HepG2 (cell line): Measurements from ENCODE around the gene ACADS. TPM values are rescaled to one million over a fixed set of nuclear protein-coding genes. Genes with fewer than 3 reads are reported as not detected.

Source experiments
- ATAC-seq: fragments of 200-7000 bp; cut with Tn5 transposase; 3 replicates; pipeline ENCODE4 v1.9.1; 2020; ENCODE audit warnings: mild to moderate bottlenecking, moderate library complexity
- BruUV-seq: library from RNA; stranded (reverse); fragments of 400-500 nt; replicated peaks from 2 replicates; lab custom pipeline; 2021; lab: Mats Ljungman, UMichigan
- CTCF ChIA-PET: fragments of 300-600 bp; formaldehyde crosslinking; extraction: SDS; loops from one replicate; lab custom pipeline; 2021; ENCODE audit warnings: low total read pairs, inconsistent platforms, low intra/inter-chr PET ratio; lab: Yijun Ruan, JAX
- POLR2A ChIA-PET: fragments of 350-600 bp; sonication (Branson Sonifier 250); formaldehyde crosslinking; loops from one replicate; lab custom pipeline; 2020; ENCODE audit warnings: antibody characterized with exemption, inconsistent platforms; lab: Yijun Ruan, JAX
- DNase-seq: peaks from one replicate; pipeline ENCODE4 v3.0.0-alpha.2; 2015; ENCODE audit warnings: low spot score
- FAIRE-seq: peaks from 3 replicates; lab custom pipeline; 2011; peaks lifted over from hg19 to GRCh38; lab: Jason Lieb, UNC
- H2AFZ ChIP-seq: one replicate; pipeline ENCODE4 v1.6.1; 2011; ENCODE audit warnings: low read length, inconsistent platforms
- H3K27ac ChIP-seq: fragments of 300-600 bp; 3 replicates; pipeline ENCODE4 v1.8.0; 2011; ENCODE audit warnings: mixed run types, mild to moderate bottlenecking, mixed read lengths, low read length, inconsistent platforms; ENCODE audit not compliant: insufficient read depth; ENCODE audit errors: extremely low read length
- H3K27me3 ChIP-seq, 2 experiments: fragments of 200-600 bp in 1 of 2; 2 replicates in 1 of 2; 3 replicates in 1 of 2; pipeline versions ENCODE4 v1.6.0 to v1.8.0; 2011; ENCODE audit warnings: low read length in 2 of 2, mild to moderate bottlenecking in 2 of 2, moderate library complexity in 2 of 2, inconsistent platforms in 1 of 2; ENCODE audit not compliant: insufficient read depth in 2 of 2, control insufficient read depth in 1 of 2
- H3K36me3 ChIP-seq, 2 experiments: fragments of 200-600 bp in 1 of 2; replicated peaks in 1 of 2; 2 replicates in 1 of 2; 3 replicates in 1 of 2; pipeline versions ENCODE4 v1.5.1 to v1.8.0; 2011; ENCODE audit warnings: low read length in 2 of 2, inconsistent platforms in 1 of 2; ENCODE audit not compliant: insufficient read depth in 2 of 2, control insufficient read depth in 1 of 2
- H3K4me1 ChIP-seq: 2 replicates; pipeline ENCODE4 v1.5.1; 2012; ENCODE audit warnings: low read length, inconsistent platforms; ENCODE audit not compliant: insufficient read depth
- H3K4me2 ChIP-seq: 2 replicates; pipeline ENCODE4 v1.6.0; 2011; ENCODE audit warnings: low read depth, low read length, inconsistent platforms
- H3K4me3 ChIP-seq, 3 experiments: fragments of 200-600 bp in 1 of 3; sonication (generic), shearing (Covaris generic) in 1 of 3; replicated peaks in 1 of 3; 2 replicates each; pipeline ENCODE4 v1.5.1; 2011 to 2016; ENCODE audit warnings: low read length in 3 of 3, inconsistent platforms in 2 of 3, low read depth in 2 of 3, mild to moderate bottlenecking in 2 of 3, control low read depth in 1 of 3, mixed read lengths in 1 of 3; ENCODE audit not compliant: insufficient read depth in 1 of 3
- H3K79me2 ChIP-seq: one replicate; pipeline ENCODE4 v1.6.1; 2011; ENCODE audit warnings: low read length, inconsistent platforms; ENCODE audit not compliant: insufficient read depth
- H3K9ac ChIP-seq: 2 replicates; pipeline ENCODE4 v1.6.0; 2011; ENCODE audit warnings: mild to moderate bottlenecking, low read depth, low read length, inconsistent platforms; ENCODE audit not compliant: insufficient read depth
- H3K9me3 ChIP-seq: 2 replicates; pipeline ENCODE4 v1.5.1; 2012; ENCODE audit warnings: mild to moderate bottlenecking, low read length
- H4K20me1 ChIP-seq: 2 replicates; pipeline ENCODE4 v1.6.0; 2011; ENCODE audit warnings: inconsistent platforms, mild to moderate bottlenecking, low read length, moderate library complexity; ENCODE audit not compliant: insufficient read depth
- BCL6 ChIP-seq: IDR thresholded peaks from 2 replicates; pipeline ENCODE4 v1.6.1; 2016; ENCODE audit warnings: missing genetic modification reagents, missing compliant biosample characterization
- CEBPB ChIP-seq: IDR thresholded peaks from 2 replicates; pipeline ENCODE4 v1.6.1; 2011; ENCODE audit warnings: low read depth, low read length, improper control_type of control experiment, borderline replicate concordance
- CENPX ChIP-seq: sonication (generic); formaldehyde crosslinking; IDR thresholded peaks from 2 replicates; pipeline ENCODE4 v1.9.0; 2021; ENCODE audit warnings: mild to moderate bottlenecking, missing genetic modification reagents, moderate library complexity
- ELF1 ChIP-seq: sonication (generic); formaldehyde crosslinking; IDR thresholded peaks from 2 replicates; pipeline ENCODE4 v1.4.0; 2020; ENCODE audit warnings: missing genetic modification reagents
- HMG20A ChIP-seq: IDR thresholded peaks from 2 replicates; pipeline ENCODE4 v1.6.1; 2016; ENCODE audit warnings: borderline replicate concordance
- HNRNPUL1 ChIP-seq: fragments of 200-400 bp; formaldehyde crosslinking; IDR thresholded peaks from 2 replicates; pipeline ENCODE4 v1.6.1; 2017; ENCODE audit warnings: low read depth, mild to moderate bottlenecking, low read length, moderate library complexity
- KDM5B ChIP-seq: sonication (generic); formaldehyde crosslinking; IDR thresholded peaks from 2 replicates; pipeline ENCODE4 v1.4.0; 2020; ENCODE audit warnings: missing genetic modification reagents, mild to moderate bottlenecking, borderline replicate concordance
- NR2F2 ChIP-seq: IDR thresholded peaks from 2 replicates; pipeline ENCODE4 v1.6.1; 2012; ENCODE audit warnings: low read depth, inconsistent platforms, borderline replicate concordance
- RBFOX2 ChIP-seq: fragments of 200-400 bp; formaldehyde crosslinking; IDR thresholded peaks from 2 replicates; pipeline ENCODE4 v1.6.1; 2017; ENCODE audit warnings: low read depth, mild to moderate bottlenecking, low read length
- SAP130 ChIP-seq: IDR thresholded peaks from 2 replicates; pipeline ENCODE4 v1.6.1; 2016; ENCODE audit warnings: low read depth
- SIX1 ChIP-seq: sonication (generic); formaldehyde crosslinking; IDR thresholded peaks from 2 replicates; pipeline ENCODE4 v1.4.0; 2020; ENCODE audit warnings: missing genetic modification reagents, borderline replicate concordance
- SNRNP70 ChIP-seq: fragments of 200-400 bp; formaldehyde crosslinking; IDR thresholded peaks from 2 replicates; pipeline ENCODE4 v1.6.1; 2017; ENCODE audit warnings: mild to moderate bottlenecking, low read depth, low read length, moderate library complexity
- SP1 ChIP-seq, 2 experiments: fragments of 450-650 bp in 1 of 2; sonication (generic) in 1 of 2; formaldehyde crosslinking in 1 of 2; IDR thresholded peaks; 2 replicates each; pipeline versions ENCODE4 v1.4.0 to v1.6.1; 2016 to 2020; ENCODE audit warnings: missing genetic modification reagents in 1 of 2
- TEF ChIP-seq: sonication (generic); formaldehyde crosslinking; IDR thresholded peaks from 2 replicates; pipeline ENCODE4 v1.5.0; 2020; ENCODE audit warnings: missing genetic modification reagents
- TOE1 ChIP-seq: sonication (generic); formaldehyde crosslinking; IDR thresholded peaks from 2 replicates; pipeline ENCODE4 v1.4.0; 2020; ENCODE audit warnings: mild to moderate bottlenecking, missing genetic modification reagents
- TOPORS ChIP-seq: sonication (generic); formaldehyde crosslinking; IDR thresholded peaks from 2 replicates; pipeline ENCODE4 v1.8.0; 2023; ENCODE audit warnings: mild to moderate bottlenecking, missing genetic modification reagents
- U2AF2 ChIP-seq: fragments of 200-400 bp; formaldehyde crosslinking; IDR thresholded peaks from 2 replicates; pipeline ENCODE4 v1.6.1; 2017; ENCODE audit warnings: low read depth, mild to moderate bottlenecking, low read length
- ZBTB4 ChIP-seq: sonication (generic); formaldehyde crosslinking; IDR thresholded peaks from 2 replicates; pipeline ENCODE4 v1.4.0; 2020; ENCODE audit warnings: missing genetic modification reagents, mild to moderate bottlenecking, borderline replicate concordance
- ZNF337 ChIP-seq: sonication (generic); formaldehyde crosslinking; IDR thresholded peaks from 2 replicates; pipeline ENCODE4 v1.5.1; 2020; ENCODE audit warnings: missing genetic modification reagents, low read depth, mild to moderate bottlenecking, borderline replicate concordance
- ZNF33B ChIP-seq: sonication (generic); formaldehyde crosslinking; IDR thresholded peaks from 2 replicates; pipeline ENCODE4 v1.5.1; 2020; ENCODE audit warnings: mild to moderate bottlenecking, missing genetic modification reagents
- ZNF557 ChIP-seq: sonication (generic); formaldehyde crosslinking; IDR thresholded peaks from 2 replicates; pipeline ENCODE4 v1.4.0; 2020; ENCODE audit warnings: missing genetic modification reagents
- ZNF7 ChIP-seq: IDR thresholded peaks from 2 replicates; pipeline ENCODE4 v1.6.1; 2016; ENCODE audit warnings: missing biosample characterization, missing genetic modification reagents
- ZNF839 ChIP-seq: sonication (generic); formaldehyde crosslinking; IDR thresholded peaks from 2 replicates; pipeline ENCODE4 v1.4.0; 2020; ENCODE audit warnings: missing genetic modification reagents, mild to moderate bottlenecking, borderline replicate concordance
- WGBS: methylation state at CpG from one replicate; pipeline ENCODE4 v1.1.6; 2017; ENCODE audit warnings: low lambda C conversion rate; 5-methylcytosine and 5-hydroxymethylcytosine counted together
- in situ Hi-C: cut with HindIII; loops from 2 replicates; pipeline ENCODE4 v1.10.0; 2017; ENCODE audit warnings: low pct_unique_long_range_greater_than_20kb; ENCODE audit not compliant: extremely low pct_ligation_motif_present
- intact Hi-C: fragments of 100-400 bp; cut with micrococcal nuclease; formaldehyde crosslinking; loops from one replicate; pipeline ENCODE4 v1.10.0; 2022; ENCODE audit not compliant: unreplicated experiment
- polyA plus RNA-seq, 8 experiments: library from polyadenylated mRNA; depleted of rRNA in 3 of 8; stranded (reverse) in 7 of 8; unstranded in 1 of 8; fragments of >200 nt; fragmentation: Illumina TruSeq in 4 of 8; extraction: Trizol in 4 of 8; gene quantifications; 2 replicates each; pipeline versions ENCODE4 v1.2.1 to v1.2.3, GENCODE V29; 2011 to 2016; ENCODE audit warnings: low read depth in 4 of 8, missing spikeins in 1 of 8, mixed read lengths in 1 of 8; ENCODE audit not compliant: insufficient read depth in 1 of 8
- total RNA-seq, 5 experiments: library from RNA; depleted of rRNA; stranded (reverse); fragments of >200 nt; fragmentation: Illumina TruSeq; extraction: Trizol; gene quantifications; 2 replicates each; pipeline ENCODE4 v1.2.3, GENCODE V29; 2016; ENCODE audit warnings: low read depth in 1 of 5

The ACADS gene
- total and polyA plus RNA-seq, 2 of the 13 experiments (the other 11 are each of a cell fraction or from before 2014, with no cell fraction given) = 17.4 to 27.7 TPM

GRCh38 chr12:120775862-120776552, 50.4 kb downstream of the ACADS start (continued):
- TF ChIP-seq RBFOX2 (no peak), ELF1 (CRISPR knock-in tag) (no peak), ZNF33B (CRISPR knock-in tag) (no peak), ZNF7 (CRISPR knock-in tag) (peak; percentile 85), CEBPB (peak; percentile 80), ZNF337 (CRISPR knock-in tag) (no peak), KDM5B (CRISPR knock-in tag) (no peak), TOPORS (no peak), SP1 (IDR thresholded peaks at IDR 0.05) (no peak), SP1 (CRISPR knock-in tag; IDR thresholded peaks at IDR 0.05) (no peak), TEF (CRISPR knock-in tag) (peak; percentile 75), BCL6 (CRISPR knock-in tag) (peak; percentile 91), CENPX (CRISPR knock-in tag) (no peak), NR2F2 (no peak)

GRCh38 chr12:120783197-120783596, 57.6 kb downstream of the ACADS start:
- ATAC-seq = no peak
- POLR2A ChIA-PET = no interaction called here
- intact Hi-C loops (no loop called here), in situ Hi-C loops (no loop called here)
- H3K27ac ChIP-seq = no peak overlapping the region
- no peak overlapping the region for H3K4me2 ChIP-seq
- H4K20me1 ChIP-seq = no peaks in the 10 kb centered on the region
- H2AFZ ChIP-seq = no peak overlapping the region
- no peak overlapping the region for H3K4me3 ChIP-seq
- no peaks in the 10 kb centered on the region for H3K9me3 ChIP-seq
- DNase-seq = peak; percentile 29
- peaks cover 13 to 24% of the 10 kb centered on the region in 2 experiments for H3K36me3 ChIP-seq
- 74% methylated on average over 6 of the region's 6 CpGs for WGBS
- H3K79me2 ChIP-seq = no peaks in the 10 kb centered on the region
- H3K9ac ChIP-seq = no peak overlapping the region
- FAIRE-seq = no peak
- no peaks in the 10 kb centered on the region for H3K4me1 ChIP-seq
- CTCF ChIA-PET = no interaction called here
- BruUV-seq = no TSS peak
- no peaks in the 10 kb centered on the region for H3K27me3 ChIP-seq
- TF ChIP-seq ZNF557 (CRISPR knock-in tag) (no peak), SNRNP70 (no peak), HNRNPUL1 (no peak), ZBTB4 (no peak), HMG20A (CRISPR knock-in tag) (no peak), SAP130 (CRISPR knock-in tag) (0 out of 2 replicates have a peak, but pooled peaks have one; percentile 18), ZNF839 (no peak), TOE1 (CRISPR knock-in tag) (no peak), U2AF2 (no peak), SIX1 (CRISPR knock-in tag) (no peak)
